ENCODE data around the gene FAM117B.

DNA sequence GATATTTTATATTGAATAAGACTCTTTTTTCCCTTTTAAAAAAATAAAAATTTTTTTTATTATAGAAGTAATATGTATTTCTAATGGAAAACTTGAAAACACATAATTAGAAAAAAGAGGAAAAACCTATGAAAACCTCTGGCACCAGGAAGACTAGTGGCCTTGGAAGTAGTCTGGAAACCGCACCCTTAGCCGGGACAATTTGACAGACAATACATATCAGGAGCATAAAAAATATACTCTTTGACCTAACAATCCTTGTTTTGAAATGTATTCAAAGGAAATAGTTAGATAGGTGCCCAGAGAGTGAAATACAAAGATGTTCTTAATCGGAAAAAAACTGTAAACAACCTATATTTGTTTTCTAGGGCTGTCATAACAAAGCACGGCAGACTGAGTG is 34.9 kb upstream of the FAM117B start:
- no peak for TF ChIP-seq POLR2A (IDR thresholded peaks at IDR 0.05)
- TF ChIP-seq, protein P1, sequence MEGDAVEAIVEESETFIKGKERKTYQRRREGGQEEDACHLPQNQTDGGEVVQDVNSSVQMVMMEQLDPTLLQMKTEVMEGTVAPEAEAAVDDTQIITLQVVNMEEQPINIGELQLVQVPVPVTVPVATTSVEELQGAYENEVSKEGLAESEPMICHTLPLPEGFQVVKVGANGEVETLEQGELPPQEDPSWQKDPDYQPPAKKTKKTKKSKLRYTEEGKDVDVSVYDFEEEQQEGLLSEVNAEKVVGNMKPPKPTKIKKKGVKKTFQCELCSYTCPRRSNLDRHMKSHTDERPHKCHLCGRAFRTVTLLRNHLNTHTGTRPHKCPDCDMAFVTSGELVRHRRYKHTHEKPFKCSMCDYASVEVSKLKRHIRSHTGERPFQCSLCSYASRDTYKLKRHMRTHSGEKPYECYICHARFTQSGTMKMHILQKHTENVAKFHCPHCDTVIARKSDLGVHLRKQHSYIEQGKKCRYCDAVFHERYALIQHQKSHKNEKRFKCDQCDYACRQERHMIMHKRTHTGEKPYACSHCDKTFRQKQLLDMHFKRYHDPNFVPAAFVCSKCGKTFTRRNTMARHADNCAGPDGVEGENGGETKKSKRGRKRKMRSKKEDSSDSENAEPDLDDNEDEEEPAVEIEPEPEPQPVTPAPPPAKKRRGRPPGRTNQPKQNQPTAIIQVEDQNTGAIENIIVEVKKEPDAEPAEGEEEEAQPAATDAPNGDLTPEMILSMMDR (IDR thresholded peaks at IDR 0.05): no peak
